GM12878 (cell line): ENCODE measurements around the gene FOXI2. TPM values are rescaled to one million over a fixed set of nuclear protein-coding genes. Genes with fewer than 3 reads are reported as not detected.

Source experiments
- ATAC-seq: fragments of 200-7000 bp; cut with Tn5 transposase; 3 replicates; pipeline ENCODE4 v1.9.1; 2020; ENCODE audit warnings: mild to moderate bottlenecking, moderate library complexity
- BruUV-seq: library from RNA; stranded (reverse); fragments of 400-500 nt; replicated peaks from 2 replicates; lab custom pipeline; 2021; lab: Mats Ljungman, UMichigan
- CTCF ChIA-PET: fragments of 300-600 bp; sonication (Branson Sonifier 250); formaldehyde crosslinking; extraction: SDS; loops from one replicate; lab custom pipeline; 2021; ENCODE audit warnings: inconsistent platforms; lab: Yijun Ruan, JAX
- POLR2A ChIA-PET: fragments of 350-600 bp; formaldehyde crosslinking; extraction: SDS; loops from one replicate; lab custom pipeline; 2021; ENCODE audit warnings: inconsistent platforms; lab: Charles Lee
- RAD21 ChIA-PET: fragments of 300-600 bp; sonication (Branson Sonifier 250); formaldehyde crosslinking; loops from one replicate; lab custom pipeline; 2023; ENCODE audit warnings: antibody characterized with exemption; ENCODE audit not compliant: unreplicated experiment; lab: Charles Lee
- SMC1A ChIA-PET: fragments of 300-600 bp; sonication (Branson Sonifier 250); formaldehyde crosslinking; loops from one replicate; lab custom pipeline; 2023; ENCODE audit not compliant: unreplicated experiment, uncharacterized antibody; lab: Charles Lee
- DNase-seq: peaks from one replicate; pipeline ENCODE4 v3.0.0-alpha.2; 2011; ENCODE audit warnings: low read depth, low spot score
- FAIRE-seq: peaks from 3 replicates; lab custom pipeline; 2011; peaks lifted over from hg19 to GRCh38; lab: Jason Lieb, UNC
- H2AFZ ChIP-seq: 2 replicates; pipeline ENCODE4 v1.6.0; 2011; ENCODE audit warnings: low read depth, low read length, control low read depth; ENCODE audit not compliant: control insufficient read depth
- H3K27ac ChIP-seq: 2 replicates; pipeline ENCODE4 v1.5.1; 2011; ENCODE audit warnings: control low read depth; ENCODE audit not compliant: control insufficient read depth, insufficient read depth
- H3K27me3 ChIP-seq, 2 experiments: replicated peaks in 1 of 2; 2 replicates each; pipeline versions ENCODE4 v1.6.0 to v1.6.1; 2011; ENCODE audit warnings: low read length in 1 of 2; ENCODE audit not compliant: control insufficient read depth in 2 of 2, insufficient read depth in 2 of 2
- H3K36me3 ChIP-seq, 2 experiments: 2 replicates each; pipeline ENCODE4 v1.5.1; 2011; ENCODE audit warnings: low read length in 1 of 2; ENCODE audit not compliant: control insufficient read depth in 2 of 2, insufficient read depth in 2 of 2
- H3K4me1 ChIP-seq: 2 replicates; pipeline ENCODE4 v1.6.1; 2011; ENCODE audit warnings: mild to moderate bottlenecking, low read length, moderate library complexity, mixed read lengths; ENCODE audit not compliant: control insufficient read depth, insufficient read depth
- H3K4me2 ChIP-seq: 2 replicates; pipeline ENCODE4 v1.6.0; 2011; ENCODE audit warnings: control low read depth; ENCODE audit not compliant: control insufficient read depth, insufficient read depth
- H3K4me3 ChIP-seq: fragments of 200-600 bp; sonication (generic); 2 replicates; pipeline ENCODE4 v1.5.1; 2016
- H3K79me2 ChIP-seq: 2 replicates; pipeline ENCODE4 v1.6.0; 2011; ENCODE audit warnings: low read length; ENCODE audit not compliant: control insufficient read depth, insufficient read depth
- H3K9ac ChIP-seq: 2 replicates; pipeline ENCODE4 v1.8.0; 2011; ENCODE audit warnings: low read length, control low read depth, mixed read lengths; ENCODE audit not compliant: control insufficient read depth, insufficient read depth
- H3K9me3 ChIP-seq: replicated peaks from 3 replicates; pipeline ENCODE4 v1.5.1; 2011; ENCODE audit warnings: mild to moderate bottlenecking, low read length; ENCODE audit not compliant: control insufficient read depth, insufficient read depth
- H4K20me1 ChIP-seq: 2 replicates; pipeline ENCODE4 v1.6.0; 2011; ENCODE audit not compliant: control insufficient read depth, insufficient read depth
- CEBPB ChIP-seq, 2 experiments: fragments of 150-350 bp in 1 of 2; IDR thresholded peaks; 2 replicates each; pipeline ENCODE4 v1.6.1; 2012 to 2014; ENCODE audit warnings: low read depth in 2 of 2, low read length in 2 of 2, borderline replicate concordance in 1 of 2, inconsistent platforms in 1 of 2
- EGR1 ChIP-seq, 2 experiments: IDR thresholded peaks; 1 replicate in 1 of 2; 2 replicates in 1 of 2; pipeline ENCODE4 v1.6.1; 2011 to 2012; ENCODE audit warnings: low read depth in 2 of 2, low read length in 2 of 2, borderline replicate concordance in 1 of 2, mild to moderate bottlenecking in 1 of 2, moderate library complexity in 1 of 2
- HCFC1 ChIP-seq: fragments of 150-350 bp; IDR thresholded peaks from 2 replicates; pipeline ENCODE4 v1.6.1; 2014; ENCODE audit warnings: low read length
- IKZF2 ChIP-seq, 2 experiments: fragments of 450-650 bp; IDR thresholded peaks; 2 replicates each; pipeline ENCODE4 v1.6.1; 2017; ENCODE audit warnings: mild to moderate bottlenecking in 2 of 2, moderate library complexity in 2 of 2
- KDM1A ChIP-seq: fragments of 200-600 bp; sonication (generic); IDR thresholded peaks from 2 replicates; pipeline ENCODE4 v1.6.1; 2016; ENCODE audit warnings: borderline replicate concordance
- NR2F1 ChIP-seq: fragments of 450-650 bp; conservative IDR thresholded peaks from 2 replicates; pipeline ENCODE4 v1.6.1; 2017; ENCODE audit warnings: mild to moderate bottlenecking
- RFX5 ChIP-seq: IDR thresholded peaks from 2 replicates; pipeline ENCODE4 v1.6.1; 2011; ENCODE audit warnings: low read depth, low read length, improper control_type of control experiment
- RUNX3 ChIP-seq: IDR thresholded peaks from 2 replicates; pipeline ENCODE4 v1.6.1; 2012; ENCODE audit warnings: low read length, inconsistent platforms
- TCF12 ChIP-seq: IDR thresholded peaks from 2 replicates; pipeline ENCODE4 v1.6.1; 2011; ENCODE audit warnings: low read depth, mild to moderate bottlenecking, low read length
- WGBS: methylation state at CpG from one replicate; pipeline ENCODE4 v1.1.6; 2016; ENCODE audit warnings: low lambda C conversion rate; ENCODE audit not compliant: insufficient replicate concordance, insufficient coverage; ENCODE audit errors: missing lambda C conversion rate; 5-methylcytosine and 5-hydroxymethylcytosine counted together
- in situ Hi-C: fragments of 300-500 bp; cut with MboI; formaldehyde crosslinking; loops from 9 replicates; pipeline ENCODE4 v1.14.3; 2018; ENCODE audit warnings: mixed read lengths
- intact Hi-C: fragments of 100-400 bp; cut with micrococcal nuclease; formaldehyde crosslinking; loops from one replicate; pipeline ENCODE4 v1.14.2; 2022; ENCODE audit not compliant: unreplicated experiment
- polyA plus RNA-seq, 11 experiments: library from polyadenylated mRNA; depleted of rRNA in 4 of 11; unstranded in 6 of 11; stranded (reverse) in 5 of 11; fragments of >200 nt; fragmentation: Nextera tagmentation in 4 of 11; fragmentation: Illumina TruSeq in 1 of 11; extraction: Ambion mirVana in 4 of 11; extraction: Trizol in 1 of 11; gene quantifications; 1 replicate in 1 of 11; 2 replicates in 10 of 11; pipeline versions ENCODE4 v1.2.1 to v1.2.3, GENCODE V29; 2011 to 2016; ENCODE audit warnings: inconsistent platforms in 2 of 11, missing spikeins in 2 of 11, low read depth in 1 of 11
- total RNA-seq, 4 experiments: library from RNA; depleted of rRNA in 3 of 4; stranded (reverse); fragments of >200 nt in 3 of 4; fragmentation: Illumina TruSeq in 1 of 4; extraction: Trizol in 1 of 4; gene quantifications; 2 replicates each; pipeline versions ENCODE4 v1.2.1 to v1.2.3, GENCODE V29; 2013 to 2021
- TF ChIP-seq, protein P1 (sequence below): fragments of 450-650 bp; IDR thresholded peaks from 2 replicates; pipeline ENCODE4 v1.6.1; 2016; ENCODE audit warnings: mild to moderate bottlenecking
- TF ChIP-seq, protein P2 (sequence below): fragments of 450-650 bp; IDR thresholded peaks from 2 replicates; pipeline ENCODE4 v1.6.1; 2017; ENCODE audit warnings: mild to moderate bottlenecking, moderate library complexity
- TF ChIP-seq, protein P3 (sequence below): IDR thresholded peaks from 2 replicates; pipeline ENCODE4 v1.6.1; 2012; ENCODE audit warnings: low read depth, low read length, improper control_type of control experiment
- TF ChIP-seq, protein P4 (sequence below): fragments of 450-650 bp; conservative IDR thresholded peaks from 2 replicates; pipeline ENCODE4 v1.6.1; 2017; ENCODE audit warnings: mild to moderate bottlenecking, moderate library complexity

Gene FOXI2
- total and polyA plus RNA-seq, 10 of the 15 experiments (the other 5 are each of a cell fraction or from before 2014, with no cell fraction given): not detected

DNA sequence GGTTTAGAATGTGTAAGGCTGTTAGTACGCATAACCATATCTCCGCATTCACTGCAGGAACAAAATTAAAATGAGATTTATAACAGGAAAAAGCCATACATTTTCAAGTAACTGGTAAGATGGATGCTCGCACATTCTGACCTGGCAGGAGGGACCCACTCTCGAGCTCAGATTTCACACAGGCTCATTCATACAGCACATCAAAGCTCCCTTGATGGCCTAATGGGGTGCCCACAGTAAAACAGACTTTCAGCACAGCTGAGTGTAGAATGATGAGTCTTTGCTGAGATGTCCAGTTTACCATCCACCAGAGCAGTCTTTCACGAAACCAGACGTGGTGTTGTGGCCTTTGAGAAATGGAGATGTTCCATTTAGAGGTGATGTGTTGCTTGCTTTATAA lies 8.9 kb downstream of the FOXI2 start (continued):
- TF ChIP-seq RFX5: no peak
- no peak for TF ChIP-seq EGR1 (IDR thresholded peaks at IDR 0.05; ENCODE audit: borderline replicate concordance in 1 of 2, low read depth in 2 of 2, low read length in 2 of 2)
- TF ChIP-seq, all 136 proteins: peak for 0

DNA sequence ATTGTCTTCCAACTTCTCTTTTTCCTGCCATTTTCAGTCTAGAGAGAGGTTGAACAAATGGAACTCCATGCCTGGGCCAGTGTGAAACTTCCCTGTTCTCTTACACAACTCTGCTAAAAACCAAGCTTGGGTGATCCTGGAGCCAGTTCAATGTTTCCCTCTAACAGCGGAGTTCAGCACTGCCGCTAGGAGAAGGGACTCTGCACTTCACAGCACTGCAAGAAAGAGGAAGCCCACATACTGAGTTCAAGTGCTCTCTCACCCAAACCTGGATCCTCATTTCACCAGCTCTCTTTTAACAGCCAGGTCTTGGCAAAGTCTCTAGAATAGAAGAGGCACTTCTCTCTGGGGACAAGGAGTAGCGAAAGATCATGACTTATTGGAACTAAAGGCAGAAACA lies 18.8 kb downstream of the FOXI2 start:
- Histone ChIP-seq H3K79me2 (no peaks in the 10 kb centered on the region), H3K36me3 (no peaks in the 10 kb centered on the region), H2AFZ (no peak overlapping the region), H3K9ac (no peak overlapping the region), H3K27ac (no peak overlapping the region), H3K4me3 (no peak overlapping the region), H3K9me3 (no peaks in the 10 kb centered on the region), H4K20me1 (no peaks in the 10 kb centered on the region), H3K4me2 (no peak overlapping the region), H3K27me3 (no peaks in the 10 kb centered on the region), H3K4me1 (no peaks in the 10 kb centered on the region)
- RAD21 ChIA-PET: no interaction called here
- ATAC-seq (no peak), FAIRE-seq (no peak), DNase-seq (no peak)
- 33% methylated on average over 3 of the region's 3 CpGs for WGBS
- in situ Hi-C loops: no loop called here
- intact Hi-C loops: no loop called here
- SMC1A ChIA-PET: interaction anchor here (0.7 kb wide), 1 partner anchor 40 kb away, joined by 3 read pairs; no protein-coding TSS in a partner anchor
- POLR2A ChIA-PET: no interaction called here
- CTCF ChIA-PET: interaction anchor here (1.3 kb wide), 1 partner anchor 9 kb away, joined by 3 read pairs; no protein-coding TSS in a partner anchor
- no TSS peak for BruUV-seq
- TF ChIP-seq, protein P1, sequence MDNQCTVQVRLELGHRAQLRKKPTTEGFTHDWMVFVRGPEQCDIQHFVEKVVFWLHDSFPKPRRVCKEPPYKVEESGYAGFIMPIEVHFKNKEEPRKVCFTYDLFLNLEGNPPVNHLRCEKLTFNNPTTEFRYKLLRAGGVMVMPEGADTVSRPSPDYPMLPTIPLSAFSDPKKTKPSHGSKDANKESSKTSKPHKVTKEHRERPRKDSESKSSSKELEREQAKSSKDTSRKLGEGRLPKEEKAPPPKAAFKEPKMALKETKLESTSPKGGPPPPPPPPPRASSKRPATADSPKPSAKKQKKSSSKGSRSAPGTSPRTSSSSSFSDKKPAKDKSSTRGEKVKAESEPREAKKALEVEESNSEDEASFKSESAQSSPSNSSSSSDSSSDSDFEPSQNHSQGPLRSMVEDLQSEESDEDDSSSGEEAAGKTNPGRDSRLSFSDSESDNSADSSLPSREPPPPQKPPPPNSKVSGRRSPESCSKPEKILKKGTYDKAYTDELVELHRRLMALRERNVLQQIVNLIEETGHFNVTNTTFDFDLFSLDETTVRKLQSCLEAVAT: no peak
- TF ChIP-seq RFX5 (no peak), NR2F1 (no peak), TCF12 (no peak), IKZF2 (IDR thresholded peaks at IDR 0.05) (no peak), KDM1A (no peak), RUNX3 (no peak), HCFC1 (no peak), CEBPB (IDR thresholded peaks at IDR 0.05; ENCODE audit: borderline replicate concordance in 1 of 2, low read depth in 2 of 2, low read length in 2 of 2) (no peak)
- TF ChIP-seq, protein P2, sequence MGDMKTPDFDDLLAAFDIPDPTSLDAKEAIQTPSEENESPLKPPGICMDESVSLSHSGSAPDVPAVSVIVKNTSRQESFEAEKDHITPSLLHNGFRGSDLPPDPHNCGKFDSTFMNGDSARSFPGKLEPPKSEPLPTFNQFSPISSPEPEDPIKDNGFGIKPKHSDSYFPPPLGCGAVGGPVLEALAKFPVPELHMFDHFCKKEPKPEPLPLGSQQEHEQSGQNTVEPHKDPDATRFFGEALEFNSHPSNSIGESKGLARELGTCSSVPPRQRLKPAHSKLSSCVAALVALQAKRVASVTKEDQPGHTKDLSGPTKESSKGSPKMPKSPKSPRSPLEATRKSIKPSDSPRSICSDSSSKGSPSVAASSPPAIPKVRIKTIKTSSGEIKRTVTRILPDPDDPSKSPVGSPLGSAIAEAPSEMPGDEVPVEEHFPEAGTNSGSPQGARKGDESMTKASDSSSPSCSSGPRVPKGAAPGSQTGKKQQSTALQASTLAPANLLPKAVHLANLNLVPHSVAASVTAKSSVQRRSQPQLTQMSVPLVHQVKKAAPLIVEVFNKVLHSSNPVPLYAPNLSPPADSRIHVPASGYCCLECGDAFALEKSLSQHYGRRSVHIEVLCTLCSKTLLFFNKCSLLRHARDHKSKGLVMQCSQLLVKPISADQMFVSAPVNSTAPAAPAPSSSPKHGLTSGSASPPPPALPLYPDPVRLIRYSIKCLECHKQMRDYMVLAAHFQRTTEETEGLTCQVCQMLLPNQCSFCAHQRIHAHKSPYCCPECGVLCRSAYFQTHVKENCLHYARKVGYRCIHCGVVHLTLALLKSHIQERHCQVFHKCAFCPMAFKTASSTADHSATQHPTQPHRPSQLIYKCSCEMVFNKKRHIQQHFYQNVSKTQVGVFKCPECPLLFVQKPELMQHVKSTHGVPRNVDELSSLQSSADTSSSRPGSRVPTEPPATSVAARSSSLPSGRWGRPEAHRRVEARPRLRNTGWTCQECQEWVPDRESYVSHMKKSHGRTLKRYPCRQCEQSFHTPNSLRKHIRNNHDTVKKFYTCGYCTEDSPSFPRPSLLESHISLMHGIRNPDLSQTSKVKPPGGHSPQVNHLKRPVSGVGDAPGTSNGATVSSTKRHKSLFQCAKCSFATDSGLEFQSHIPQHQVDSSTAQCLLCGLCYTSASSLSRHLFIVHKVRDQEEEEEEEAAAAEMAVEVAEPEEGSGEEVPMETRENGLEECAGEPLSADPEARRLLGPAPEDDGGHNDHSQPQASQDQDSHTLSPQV: no peak
- TF ChIP-seq, protein P3, sequence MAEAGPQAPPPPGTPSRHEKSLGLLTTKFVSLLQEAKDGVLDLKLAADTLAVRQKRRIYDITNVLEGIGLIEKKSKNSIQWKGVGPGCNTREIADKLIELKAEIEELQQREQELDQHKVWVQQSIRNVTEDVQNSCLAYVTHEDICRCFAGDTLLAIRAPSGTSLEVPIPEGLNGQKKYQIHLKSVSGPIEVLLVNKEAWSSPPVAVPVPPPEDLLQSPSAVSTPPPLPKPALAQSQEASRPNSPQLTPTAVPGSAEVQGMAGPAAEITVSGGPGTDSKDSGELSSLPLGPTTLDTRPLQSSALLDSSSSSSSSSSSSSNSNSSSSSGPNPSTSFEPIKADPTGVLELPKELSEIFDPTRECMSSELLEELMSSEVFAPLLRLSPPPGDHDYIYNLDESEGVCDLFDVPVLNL: no peak
- TF ChIP-seq, protein P4, sequence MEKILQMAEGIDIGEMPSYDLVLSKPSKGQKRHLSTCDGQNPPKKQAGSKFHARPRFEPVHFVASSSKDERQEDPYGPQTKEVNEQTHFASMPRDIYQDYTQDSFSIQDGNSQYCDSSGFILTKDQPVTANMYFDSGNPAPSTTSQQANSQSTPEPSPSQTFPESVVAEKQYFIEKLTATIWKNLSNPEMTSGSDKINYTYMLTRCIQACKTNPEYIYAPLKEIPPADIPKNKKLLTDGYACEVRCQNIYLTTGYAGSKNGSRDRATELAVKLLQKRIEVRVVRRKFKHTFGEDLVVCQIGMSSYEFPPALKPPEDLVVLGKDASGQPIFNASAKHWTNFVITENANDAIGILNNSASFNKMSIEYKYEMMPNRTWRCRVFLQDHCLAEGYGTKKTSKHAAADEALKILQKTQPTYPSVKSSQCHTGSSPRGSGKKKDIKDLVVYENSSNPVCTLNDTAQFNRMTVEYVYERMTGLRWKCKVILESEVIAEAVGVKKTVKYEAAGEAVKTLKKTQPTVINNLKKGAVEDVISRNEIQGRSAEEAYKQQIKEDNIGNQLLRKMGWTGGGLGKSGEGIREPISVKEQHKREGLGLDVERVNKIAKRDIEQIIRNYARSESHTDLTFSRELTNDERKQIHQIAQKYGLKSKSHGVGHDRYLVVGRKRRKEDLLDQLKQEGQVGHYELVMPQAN: no peak
